CD1c-positive myeloid dendritic cell (primary cell): ENCODE measurements around the gene DAPK1.

Experiments
- DNase-seq: peaks from one replicate; pipeline ENCODE4 v3.0.0-alpha.2; 2016; ENCODE audit errors: extremely low spot score

The DAPK1 gene

GRCh38 chr9:87664153-87665060, 166.7 kb downstream of the DAPK1 start:
- no peak for DNase-seq

GRCh38 chr9:87665505-87665904, 167.8 kb downstream of the DAPK1 start:
- DNase-seq, result no peak

- peak; percentile 62 for DNase-seq
Measured at GRCh38 chr9:87667164-87667738, 169.6 kb downstream of the DAPK1 start.

- DNase-seq, result no peak
Measured at GRCh38 chr9:87668222-87668621, 170.6 kb downstream of the DAPK1 start.

- no peak for DNase-seq
Measured at GRCh38 chr9:87668722-87669121, 171.1 kb downstream of the DAPK1 start.

- no peak for DNase-seq
Measured at GRCh38 chr9:87670572-87671264, 173.1 kb downstream of the DAPK1 start.

- no peak for DNase-seq
Measured at GRCh38 chr9:87671478-87671877, 173.8 kb downstream of the DAPK1 start.

- no peak for DNase-seq
Measured at GRCh38 chr9:87671925-87672324, 174.3 kb downstream of the DAPK1 start.

GRCh38 chr9:87672586-87672985, 174.9 kb downstream of the DAPK1 start:
- no peak for DNase-seq

GRCh38 chr9:87673446-87674120, 175.9 kb downstream of the DAPK1 start:
- DNase-seq, result no peak

GRCh38 chr9:87674565-87675299, 177.1 kb downstream of the DAPK1 start:
- DNase-seq, result no peak

- no peak for DNase-seq
Measured at GRCh38 chr9:87675906-87676515, 178.3 kb downstream of the DAPK1 start.

GRCh38 chr9:87676976-87677775, 179.5 kb downstream of the DAPK1 start:
- no peak for DNase-seq

GRCh38 chr9:87677776-87678587, 180.3 kb downstream of the DAPK1 start:
- DNase-seq, result no peak

GRCh38 chr9:87678650-87679355, 181.1 kb downstream of the DAPK1 start:
- peak; percentile 64 for DNase-seq

- no peak for DNase-seq
Measured at GRCh38 chr9:87681271-87682061, 183.8 kb downstream of the DAPK1 start.

- no peak for DNase-seq
Measured at GRCh38 chr9:87682085-87682484, 184.4 kb downstream of the DAPK1 start.

- no peak for DNase-seq
Measured at GRCh38 chr9:87682618-87683017, 185.0 kb downstream of the DAPK1 start.
